ENCODE results near the gene PRELID2.
"Not testable (repeated sequence)": the region's sequence is repeated elsewhere in the genome, so short reads cannot be mapped to it uniquely, and the experiment has no call there.

The PRELID2 gene

DNA sequence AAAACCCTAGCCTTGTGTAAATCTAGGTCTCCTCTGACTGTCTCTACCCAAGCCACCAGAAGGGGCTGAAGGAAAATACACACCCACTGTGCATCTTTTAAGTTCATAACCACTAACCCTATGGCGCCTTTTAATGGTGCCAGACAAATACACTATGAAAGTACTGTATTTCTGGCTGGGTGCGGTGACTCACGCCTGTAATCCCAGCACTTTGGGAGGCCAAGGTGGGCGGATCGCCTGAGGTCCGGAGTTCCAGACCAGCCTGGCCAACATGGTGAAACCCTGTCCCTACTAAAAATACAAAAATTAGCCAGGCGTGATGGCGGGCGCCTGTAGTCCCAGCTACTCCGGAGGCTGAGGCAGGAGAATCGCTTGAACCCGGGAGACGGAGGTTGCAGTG, 1.1 kb upstream of the PRELID2 start:
- DNase-seq = not testable (repeated sequence)

DNA sequence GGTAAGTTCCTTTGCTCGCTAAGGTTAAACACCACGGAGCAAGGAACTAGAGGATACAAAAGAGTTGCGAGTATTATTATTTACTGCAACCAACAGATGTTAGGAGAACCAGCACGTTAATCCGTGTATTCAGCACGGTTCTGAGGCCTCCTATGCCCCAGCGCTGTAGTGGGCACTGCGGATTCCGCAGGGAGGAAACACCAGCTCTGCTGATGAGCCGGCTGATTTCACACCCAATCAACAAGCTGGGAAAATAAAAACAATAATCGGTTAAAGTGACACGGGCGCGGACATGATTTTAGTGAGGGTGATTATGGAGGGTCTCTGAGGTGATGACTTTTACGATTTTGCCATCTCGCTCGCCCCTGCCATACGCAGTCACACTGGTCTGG, 702 bp upstream of the PRELID2 start:
- DNase-seq = no peak

DNA sequence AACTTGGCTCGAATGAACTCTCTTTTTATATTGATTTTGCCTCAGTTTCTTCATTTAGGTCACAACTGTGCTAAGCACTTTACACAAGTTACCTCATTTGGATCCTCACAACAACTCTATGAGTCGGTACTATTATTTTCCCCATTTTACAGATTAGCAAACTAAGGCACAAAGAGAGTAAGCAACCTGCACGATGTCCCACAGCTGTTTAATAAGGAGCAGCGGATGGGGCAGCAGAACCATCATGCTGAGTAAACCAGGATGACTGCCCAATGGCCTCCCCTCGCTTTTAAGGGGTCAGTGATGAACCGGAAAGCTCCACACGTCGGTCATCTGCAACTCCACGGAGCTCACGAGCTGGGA, 607 bp downstream of the PRELID2 start:
- DNase-seq = no peak

- DNase-seq = no peak
These were observed 1.4 kb downstream of the PRELID2 start for GRCh38 chr5:145833631-145834200.

GRCh38 chr5:145830594-145830993, 4.5 kb downstream of the PRELID2 start:
- no peak for DNase-seq

DNA sequence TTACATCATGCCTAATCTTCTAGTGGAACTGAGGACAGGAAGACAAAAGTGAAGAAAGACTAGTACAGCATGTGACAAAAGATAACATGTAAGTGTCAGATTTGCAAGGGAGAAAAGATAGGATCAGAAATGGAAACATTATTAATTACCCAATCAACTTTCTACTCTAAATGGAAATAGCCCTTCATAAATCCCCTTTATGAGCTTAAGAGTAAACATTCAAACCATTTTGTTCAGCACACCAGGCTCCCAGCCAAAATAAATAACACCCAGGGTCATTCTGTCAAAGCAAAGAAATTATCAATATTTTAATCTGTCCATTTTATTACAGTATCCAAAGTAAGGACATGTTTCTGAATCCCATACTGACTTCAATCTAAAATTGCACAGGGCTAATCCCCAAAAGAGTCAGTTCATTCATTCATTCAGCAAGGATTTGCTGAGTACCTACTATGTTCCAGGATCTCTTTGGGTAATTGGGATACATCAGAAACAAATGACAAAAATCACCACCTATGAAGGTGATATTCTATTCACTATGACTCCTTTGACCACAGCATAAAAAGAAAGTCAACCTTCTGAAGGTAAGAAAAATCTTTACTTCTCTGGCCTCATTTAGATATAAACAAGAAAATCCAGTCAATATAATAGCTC, 5.3 kb downstream of the PRELID2 start:
- no peak for DNase-seq

DNA sequence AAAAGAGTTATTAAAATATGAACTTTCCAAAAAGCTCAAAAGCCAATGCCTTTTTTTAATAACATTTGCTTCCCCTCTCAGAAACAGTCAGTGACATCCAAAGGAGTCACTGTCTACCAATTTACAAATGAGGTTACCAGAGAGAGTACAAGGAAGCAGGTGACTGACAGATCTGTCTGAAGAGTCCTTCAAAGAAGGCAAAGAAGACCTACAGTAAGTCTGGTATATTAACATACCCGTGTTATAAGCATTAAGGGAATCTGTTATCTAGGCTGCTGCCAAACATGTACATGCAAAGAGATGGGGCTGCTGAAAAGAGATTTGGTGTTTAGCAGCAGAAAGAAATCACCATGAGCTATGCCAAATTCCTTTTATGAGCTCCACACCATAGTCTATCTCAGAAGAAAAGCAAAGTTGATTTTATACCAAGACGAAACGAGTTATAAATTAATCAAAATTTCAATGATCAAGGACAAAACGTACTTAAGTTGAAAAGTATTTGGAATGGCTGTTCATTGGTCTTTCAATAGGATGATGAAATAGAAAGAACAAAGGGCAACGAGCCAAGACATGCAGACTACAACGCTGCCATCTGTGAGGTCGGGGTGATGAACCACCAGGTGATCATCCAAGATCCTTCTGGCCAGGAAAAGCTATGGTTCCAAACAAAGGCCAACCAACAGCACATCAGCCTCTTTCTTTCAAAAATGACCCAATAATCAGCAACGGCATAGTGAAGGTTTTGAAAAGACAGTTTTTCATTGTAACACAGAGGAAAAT, 8.1 kb downstream of the PRELID2 start:
- no peak for DNase-seq

DNA sequence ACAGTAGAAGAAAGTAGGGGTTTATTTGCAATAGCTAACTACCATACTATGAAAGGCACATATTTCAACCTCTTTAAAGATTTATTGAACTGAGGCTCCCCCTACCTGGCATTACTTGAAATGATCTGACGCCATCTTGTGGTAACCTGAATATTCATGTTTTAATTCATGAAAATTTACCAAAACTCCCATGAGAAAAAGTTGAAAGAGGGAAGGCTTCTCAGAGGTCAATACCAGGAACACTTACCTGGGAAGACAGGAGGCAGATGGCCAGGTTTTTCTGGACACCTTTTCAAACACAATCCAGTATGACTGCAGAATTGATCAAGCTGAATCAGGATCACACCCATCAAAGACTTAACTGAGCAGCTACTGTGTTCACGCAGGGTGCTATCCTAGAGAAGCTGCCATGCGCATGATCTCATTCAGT, 9.4 kb downstream of the PRELID2 start:
- DNase-seq = no peak

GRCh38 chr5:145824040-145824439, 11.1 kb downstream of the PRELID2 start:
- no peak for DNase-seq

DNA sequence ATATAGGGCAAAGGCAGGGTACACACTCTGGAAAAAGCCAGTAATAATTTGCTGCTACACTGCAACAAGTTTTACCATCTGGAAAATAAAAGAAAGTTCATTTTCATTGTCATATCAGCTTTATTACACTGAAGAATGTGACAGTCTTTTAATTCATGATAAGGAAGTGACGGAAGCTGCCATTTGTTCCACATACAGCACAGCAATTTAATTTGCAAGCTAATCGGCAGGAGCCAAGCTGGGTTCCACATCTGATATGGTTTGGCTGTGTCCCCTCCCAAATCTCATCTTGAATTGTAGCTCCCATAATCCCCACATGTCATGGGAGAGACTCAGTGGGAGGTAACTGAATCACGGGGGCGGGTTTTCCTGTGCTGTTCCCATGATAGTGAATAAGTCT, 16.5 kb downstream of the PRELID2 start:
- no peak for DNase-seq

DNA sequence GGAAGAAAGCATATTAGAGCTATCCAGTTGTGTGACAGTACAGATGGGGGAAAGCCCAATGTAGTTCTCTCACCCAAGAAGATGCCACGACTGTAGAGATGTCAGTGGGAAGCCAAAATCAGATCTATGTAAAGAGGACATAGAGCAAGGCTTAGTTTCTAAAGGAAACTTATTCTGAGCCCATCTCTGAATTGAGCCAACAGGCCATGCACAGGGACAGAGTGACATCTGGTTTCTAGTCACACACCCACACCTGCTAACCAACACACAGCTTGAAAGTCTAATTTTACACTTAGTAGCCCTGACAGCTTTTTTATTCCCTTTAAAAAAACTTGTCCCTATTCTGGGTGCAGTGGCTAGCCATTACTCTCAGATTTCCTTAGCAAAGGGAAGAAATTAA, 22.3 kb downstream of the PRELID2 start:
- DNase-seq = no peak

DNA sequence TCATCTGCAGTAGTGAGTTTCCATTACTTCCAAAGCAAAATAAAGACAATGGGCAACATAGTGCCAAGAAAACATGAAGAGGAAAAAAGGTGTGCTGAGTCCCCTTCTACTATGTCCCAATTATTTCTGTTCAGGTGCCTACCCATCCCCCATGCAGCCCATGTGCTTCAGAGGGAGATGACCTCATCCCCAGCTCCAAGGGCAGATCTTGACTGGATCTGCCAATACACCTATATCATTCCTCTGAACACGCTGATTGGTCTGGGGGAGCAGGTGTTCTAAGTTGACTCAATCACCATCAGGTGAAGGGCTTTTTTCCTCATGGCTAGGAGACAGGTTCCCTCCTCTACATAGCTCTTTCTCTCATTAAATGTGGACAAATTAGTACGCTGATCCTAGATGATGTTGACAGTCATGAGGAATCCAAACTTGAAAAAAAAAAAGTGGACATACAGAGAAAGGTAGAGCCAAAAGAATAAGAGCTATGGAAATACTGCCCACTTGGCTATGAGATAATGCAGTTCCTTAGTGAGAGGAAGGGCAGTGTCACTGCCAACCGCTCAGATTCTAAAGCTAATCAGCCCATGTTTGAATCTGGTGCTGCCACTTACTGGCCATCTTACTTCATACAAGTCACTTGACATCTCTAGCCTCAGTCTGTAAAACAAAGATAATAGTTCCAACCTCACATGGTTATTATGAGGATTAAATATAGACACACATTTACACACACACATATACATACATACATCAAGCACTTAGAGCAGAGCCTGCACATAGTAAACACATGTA, 23.1 kb downstream of the PRELID2 start:
- no peak for DNase-seq

GRCh38 chr5:145806923-145807322, 28.2 kb downstream of the PRELID2 start:
- DNase-seq = no peak

- DNase-seq = no peak
These were observed 29.3 kb downstream of the PRELID2 start for GRCh38 chr5:145805819-145806218.

DNA sequence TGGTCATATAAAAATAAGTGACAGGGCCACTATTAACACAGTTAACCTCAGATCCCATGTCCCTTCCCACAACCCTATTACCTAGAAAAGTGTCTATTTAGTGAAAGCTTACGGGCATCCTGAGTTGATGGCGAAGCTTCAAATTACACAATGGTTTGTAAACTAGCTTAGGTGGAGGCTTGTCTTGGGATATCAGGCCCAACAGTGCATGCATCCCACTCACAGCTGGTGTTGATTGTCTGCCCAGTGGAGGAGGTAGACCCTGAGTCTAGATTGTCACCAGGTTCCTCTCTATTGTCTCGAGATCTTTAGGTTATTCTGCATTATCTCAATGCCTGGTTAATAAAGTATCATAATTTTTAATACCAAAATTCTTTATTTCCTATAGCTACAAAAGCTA, 30.4 kb downstream of the PRELID2 start:
- DNase-seq = no peak

DNA sequence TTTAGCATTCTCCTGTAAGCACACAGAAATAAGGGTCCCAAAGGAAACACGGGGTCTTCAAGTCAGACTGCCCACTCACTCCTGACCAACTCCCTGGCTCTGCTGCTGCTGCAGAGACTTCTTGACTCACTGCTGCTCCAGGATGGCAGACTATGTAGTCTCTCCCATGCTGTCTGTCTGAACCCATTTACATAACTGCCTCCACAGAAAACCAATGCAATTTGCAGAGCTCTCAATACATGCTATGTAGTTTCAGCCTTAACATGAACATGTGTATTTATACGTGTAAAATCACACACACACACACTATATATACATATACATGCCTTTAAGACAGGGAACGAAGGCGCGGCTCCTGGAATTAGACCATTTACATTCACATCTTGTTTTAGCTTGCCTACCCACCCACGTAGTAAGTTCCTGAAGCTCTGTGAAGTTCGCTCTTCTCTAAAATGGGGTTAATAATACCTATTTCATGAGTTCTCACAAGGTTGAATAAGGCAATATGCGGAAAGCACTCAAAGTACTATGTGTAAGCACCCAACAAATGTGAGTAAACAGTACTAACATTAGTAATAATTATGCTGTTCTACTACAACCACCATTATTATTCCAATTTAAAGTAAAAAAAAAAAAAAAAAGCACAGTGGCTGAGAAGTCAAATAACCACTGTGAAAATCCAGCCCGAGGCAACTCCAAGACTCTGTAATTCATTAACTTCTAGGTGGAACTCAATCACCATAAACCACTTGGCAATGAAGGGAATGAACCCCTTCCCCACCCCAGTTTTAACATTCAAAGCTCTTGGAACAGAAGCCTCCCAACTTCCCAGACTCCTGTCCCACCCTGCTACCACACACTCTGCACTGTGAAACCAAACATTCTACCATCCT, 31.8 kb downstream of the PRELID2 start:
- DNase-seq = no peak

- DNase-seq = no peak
These were observed 33.9 kb downstream of the PRELID2 start for GRCh38 chr5:145801195-145801594.

DNA sequence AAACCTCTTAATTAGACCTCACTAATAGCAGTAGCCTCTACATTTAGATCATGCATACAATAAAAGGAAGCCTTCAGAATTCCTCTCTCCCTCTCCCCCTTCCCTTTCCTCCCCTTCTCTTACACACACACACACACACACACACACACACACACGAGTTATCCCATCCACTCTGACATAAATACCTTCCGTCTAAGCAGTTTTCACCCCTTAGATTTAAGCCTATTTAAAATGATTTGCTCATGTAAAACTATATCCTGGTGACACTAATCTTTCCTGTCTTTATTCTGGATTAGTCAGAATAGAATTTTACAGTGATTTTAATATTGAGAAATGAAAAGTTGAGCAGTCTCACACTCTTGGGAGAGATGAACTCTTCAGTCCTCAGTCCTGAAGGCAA, 35.0 kb downstream of the PRELID2 start:
- DNase-seq = no peak

DNA sequence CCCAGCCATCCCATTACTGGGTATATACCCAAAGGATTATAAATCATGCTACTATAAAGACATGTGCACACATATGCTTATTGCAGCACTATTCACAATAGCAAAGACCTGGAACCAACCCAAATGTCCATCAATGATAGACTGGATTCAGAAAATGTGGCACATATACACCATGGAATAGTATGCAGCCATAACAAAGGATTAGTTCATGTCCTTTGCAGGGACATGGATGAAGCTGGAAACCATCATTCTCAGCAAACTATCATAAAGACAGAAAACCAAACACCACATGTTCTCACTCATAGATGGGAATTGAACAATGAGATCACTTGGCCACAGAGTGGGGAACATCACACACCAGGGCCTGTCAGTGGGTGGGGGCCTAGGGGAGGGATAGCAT, 36.6 kb downstream of the PRELID2 start:
- not testable (repeated sequence) for DNase-seq

GRCh38 chr5:145797336-145797735, 37.8 kb downstream of the PRELID2 start:
- no peak for DNase-seq

- DNase-seq = no peak
These were observed 38.8 kb downstream of the PRELID2 start for GRCh38 chr5:145796318-145796717.

- no peak for DNase-seq
These were observed 41.6 kb downstream of the PRELID2 start for GRCh38 chr5:145793574-145793973.

DNA sequence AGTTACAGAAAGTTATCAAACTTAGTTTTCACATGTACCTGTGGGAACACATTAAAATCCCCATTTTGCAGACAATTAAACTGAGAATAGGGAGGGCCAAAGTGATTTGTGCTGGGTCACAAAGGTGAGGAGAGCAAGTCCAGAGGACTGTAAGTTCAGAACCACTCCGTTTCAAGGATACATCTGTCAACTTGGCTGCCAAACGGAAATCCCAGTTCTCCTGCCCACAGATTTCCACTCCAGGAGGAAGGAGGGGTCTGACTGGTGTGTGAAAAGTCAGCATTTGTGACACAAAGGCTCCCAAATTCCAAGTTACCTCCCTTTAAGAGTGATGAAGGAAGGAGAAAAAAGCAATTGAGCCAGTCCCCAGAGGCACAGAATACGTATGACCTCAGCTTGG, 42.3 kb downstream of the PRELID2 start:
- DNase-seq = no peak

All from activated CD4-positive, alpha-beta T cell treated with anti-CD3 and anti-CD28 coated beads, Interleukin-2, amount 50 U/mL, for 4 hours (primary cell).